Placental epithelial cell (primary cell): ENCODE measurements around the gene NLRP13. TPM values are rescaled to one million over a fixed set of nuclear protein-coding genes. Genes with fewer than 3 reads are reported as not detected.

Source experiments
- total RNA-seq: library from RNA; depleted of rRNA; stranded (reverse); fragments of >200 nt; gene quantifications from 2 replicates; pipeline ENCODE4 v1.2.3, GENCODE V29; 2012

NLRP13 gene, protein sequence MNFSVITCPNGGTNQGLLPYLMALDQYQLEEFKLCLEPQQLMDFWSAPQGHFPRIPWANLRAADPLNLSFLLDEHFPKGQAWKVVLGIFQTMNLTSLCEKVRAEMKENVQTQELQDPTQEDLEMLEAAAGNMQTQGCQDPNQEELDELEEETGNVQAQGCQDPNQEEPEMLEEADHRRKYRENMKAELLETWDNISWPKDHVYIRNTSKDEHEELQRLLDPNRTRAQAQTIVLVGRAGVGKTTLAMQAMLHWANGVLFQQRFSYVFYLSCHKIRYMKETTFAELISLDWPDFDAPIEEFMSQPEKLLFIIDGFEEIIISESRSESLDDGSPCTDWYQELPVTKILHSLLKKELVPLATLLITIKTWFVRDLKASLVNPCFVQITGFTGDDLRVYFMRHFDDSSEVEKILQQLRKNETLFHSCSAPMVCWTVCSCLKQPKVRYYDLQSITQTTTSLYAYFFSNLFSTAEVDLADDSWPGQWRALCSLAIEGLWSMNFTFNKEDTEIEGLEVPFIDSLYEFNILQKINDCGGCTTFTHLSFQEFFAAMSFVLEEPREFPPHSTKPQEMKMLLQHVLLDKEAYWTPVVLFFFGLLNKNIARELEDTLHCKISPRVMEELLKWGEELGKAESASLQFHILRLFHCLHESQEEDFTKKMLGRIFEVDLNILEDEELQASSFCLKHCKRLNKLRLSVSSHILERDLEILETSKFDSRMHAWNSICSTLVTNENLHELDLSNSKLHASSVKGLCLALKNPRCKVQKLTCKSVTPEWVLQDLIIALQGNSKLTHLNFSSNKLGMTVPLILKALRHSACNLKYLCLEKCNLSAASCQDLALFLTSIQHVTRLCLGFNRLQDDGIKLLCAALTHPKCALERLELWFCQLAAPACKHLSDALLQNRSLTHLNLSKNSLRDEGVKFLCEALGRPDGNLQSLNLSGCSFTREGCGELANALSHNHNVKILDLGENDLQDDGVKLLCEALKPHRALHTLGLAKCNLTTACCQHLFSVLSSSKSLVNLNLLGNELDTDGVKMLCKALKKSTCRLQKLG
- not detected in 2 replicates for total RNA-seq

DNA sequence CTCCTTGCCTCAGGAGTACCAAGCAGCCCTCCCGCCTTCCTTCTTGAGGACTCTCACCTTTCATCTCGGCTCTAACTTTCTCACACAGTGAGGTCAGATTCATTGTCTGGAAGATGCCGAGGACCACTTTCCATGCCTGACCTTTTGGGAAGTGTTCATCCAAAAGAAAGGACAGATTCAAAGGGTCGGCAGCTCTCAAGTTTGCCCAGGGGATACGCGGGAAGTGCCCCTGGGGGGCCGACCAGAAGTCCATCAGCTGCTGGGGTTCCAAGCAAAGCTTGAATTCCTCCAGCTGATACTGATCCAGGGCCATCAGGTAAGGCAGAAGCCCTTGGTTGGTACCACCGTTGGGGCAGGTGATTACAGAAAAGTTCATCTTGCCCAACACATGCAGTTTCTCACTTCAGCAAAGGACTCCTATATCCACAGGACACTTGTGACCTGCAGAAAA is at the start of gene NLRP13:
NLRP13 (minus strand) TSS at position 401 of the 451 bp plus-strand sequence; CDS start at position 376, 25 bp downstream.

DNA sequence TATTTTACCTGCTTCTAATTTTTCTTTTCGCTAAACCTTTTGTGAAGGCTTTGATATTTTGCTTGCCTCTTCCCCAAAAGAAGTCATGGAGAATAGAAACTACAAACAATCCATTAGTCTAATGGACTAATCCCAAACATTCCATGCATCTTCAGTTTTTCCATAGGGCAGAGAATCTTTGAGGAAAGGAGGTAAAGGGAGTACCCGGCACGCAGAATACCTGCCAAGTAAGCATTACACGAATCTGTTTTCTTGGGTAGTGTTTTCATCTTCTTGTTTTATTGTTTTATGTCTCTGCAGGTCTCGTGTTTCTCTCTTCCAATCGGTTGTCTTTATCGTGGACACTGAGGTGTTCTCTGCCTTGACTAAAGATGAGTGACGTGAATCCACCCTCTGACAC is 15.4 kb upstream of the NLRP13 start, which contains the start of gene NLRP8:
NLRP8 (plus strand) TSS at position 301 of the 400 bp plus-strand sequence.

Other genes starting within 250 kb of the NLRP13 start
- gene NLRP9, start 193.9 kb downstream of the NLRP13 start, total RNA-seq: not detected in 2 replicates
- gene RFPL4A, start 173.2 kb downstream of the NLRP13 start, total RNA-seq: not detected in 2 replicates
- gene RFPL4AL1, start 163.2 kb downstream of the NLRP13 start, total RNA-seq: not detected in 2 replicates
- gene NLRP11, start 100.3 kb downstream of the NLRP13 start, total RNA-seq: not detected in 2 replicates
- not detected in 2 replicates for gene NLRP4, start 95.8 kb downstream of the NLRP13 start, total RNA-seq
- not detected in 2 replicates for gene NLRP8, start 15.5 kb upstream of the NLRP13 start, total RNA-seq
- gene NLRP5, start 54.4 kb upstream of the NLRP13 start, total RNA-seq: not detected in 2 replicates
- gene ZNF787, start 189.0 kb upstream of the NLRP13 start, total RNA-seq: 26.7 and 32.0 TPM in 2 replicates
- 15.7 and 17.8 TPM in 2 replicates for gene ZNF444, start 209.0 kb upstream of the NLRP13 start, total RNA-seq
- gene GALP, start 243.7 kb upstream of the NLRP13 start, total RNA-seq: not detected in 2 replicates